IMR-90 (cell line): ENCODE measurements around the gene ZBTB44. TPM values are rescaled to one million over a fixed set of nuclear protein-coding genes. Genes with fewer than 3 reads are reported as not detected.

Experiments
- ATAC-seq: fragments of 200-7000 bp; cut with Tn5 transposase; 2 replicates; pipeline ENCODE4 v1.9.1; 2020; ENCODE audit warnings: low read depth, mild to moderate bottlenecking, moderate library complexity
- BruUV-seq: library from RNA; stranded (reverse); fragments of 400-500 nt; replicated peaks from 2 replicates; lab custom pipeline; 2021; lab: Mats Ljungman, UMichigan
- CTCF ChIA-PET: fragments of 300-600 bp; formaldehyde crosslinking; extraction: SDS; loops from one replicate; lab custom pipeline; 2021; ENCODE audit warnings: antibody characterized with exemption; lab: Yijun Ruan, JAX
- POLR2A ChIA-PET: fragments of 300-600 bp; sonication (Branson Sonifier 250); formaldehyde crosslinking; loops from one replicate; lab custom pipeline; 2022; ENCODE audit warnings: antibody characterized with exemption; ENCODE audit not compliant: unreplicated experiment; lab: Charles Lee
- DNase-seq: peaks from one replicate; pipeline ENCODE4 v3.0.0; 2013
- H2AFZ ChIP-seq: replicated peaks from 2 replicates; pipeline ENCODE3; 2013; ENCODE audit warnings: low read length, mild to moderate bottlenecking; ENCODE audit not compliant: poor library complexity
- H2AK5ac ChIP-seq: 2 replicates; pipeline ENCODE4 v1.6.1; 2013; ENCODE audit warnings: low read depth, low read length, inconsistent platforms
- H2AK9ac ChIP-seq: replicated peaks from 2 replicates; pipeline ENCODE3; 2013; ENCODE audit warnings: mild to moderate bottlenecking, low read depth, low read length, moderate library complexity; ENCODE audit not compliant: poor library complexity
- H2BK120ac ChIP-seq: 2 replicates; pipeline ENCODE4 v1.6.1; 2013; ENCODE audit warnings: low read depth, low read length, inconsistent platforms
- H2BK15ac ChIP-seq: 3 replicates; pipeline ENCODE4 v1.6.1; 2013; ENCODE audit warnings: low read depth, low read length, inconsistent platforms
- H2BK20ac ChIP-seq: 2 replicates; pipeline ENCODE4 v1.6.1; 2013; ENCODE audit warnings: low read depth, mild to moderate bottlenecking, inconsistent platforms, low read length, moderate library complexity
- H2BK5ac ChIP-seq: 2 replicates; pipeline ENCODE4 v1.6.1; 2013; ENCODE audit warnings: mild to moderate bottlenecking, low read depth, low read length, inconsistent platforms; ENCODE audit not compliant: poor library complexity, severe bottlenecking
- H3K14ac ChIP-seq: replicated peaks from 2 replicates; pipeline ENCODE4 v1.6.1; 2013; ENCODE audit warnings: low read depth, low read length, inconsistent platforms
- H3K18ac ChIP-seq: 2 replicates; pipeline ENCODE4 v1.6.1; 2013; ENCODE audit warnings: low read depth, low read length, control low read depth
- H3K23ac ChIP-seq: 2 replicates; pipeline ENCODE4 v1.6.1; 2013; ENCODE audit warnings: low read depth, low read length, inconsistent platforms
- H3K27ac ChIP-seq: 2 replicates; pipeline ENCODE4 v1.5.1; 2013; ENCODE audit warnings: mild to moderate bottlenecking, control low read depth, low read length; ENCODE audit not compliant: insufficient read depth
- H3K27me3 ChIP-seq: 2 replicates; pipeline ENCODE4 v1.6.1; 2013; ENCODE audit warnings: low read length; ENCODE audit not compliant: control insufficient read depth, insufficient read depth
- H3K36me3 ChIP-seq: 2 replicates; pipeline ENCODE4 v1.6.1; 2013; ENCODE audit warnings: low read length, mixed read lengths; ENCODE audit not compliant: control insufficient read depth, insufficient read depth
- H3K4ac ChIP-seq: 2 replicates; pipeline ENCODE4 v1.6.1; 2013; ENCODE audit warnings: low read depth, low read length, inconsistent platforms
- H3K4me1 ChIP-seq: 2 replicates; pipeline ENCODE4 v1.6.1; 2013; ENCODE audit warnings: low read length, mixed read lengths; ENCODE audit not compliant: control insufficient read depth, insufficient read depth
- H3K4me2 ChIP-seq: 2 replicates; pipeline ENCODE4 v1.6.1; 2013; ENCODE audit warnings: low read depth, mild to moderate bottlenecking, control low read depth, low read length, moderate library complexity
- H3K4me3 ChIP-seq: 2 replicates; pipeline ENCODE4 v1.5.1; 2013; ENCODE audit warnings: low read depth, mild to moderate bottlenecking, control low read depth, low read length, moderate library complexity; ENCODE audit not compliant: insufficient read depth
- H3K56ac ChIP-seq: 2 replicates; pipeline ENCODE4 v1.6.1; 2013; ENCODE audit warnings: low read length, inconsistent platforms; ENCODE audit not compliant: insufficient read depth; ENCODE audit errors: extremely low read depth
- H3K79me1 ChIP-seq, 2 experiments: 2 replicates each; pipeline ENCODE4 v1.6.1; 2013; ENCODE audit warnings: low read length in 2 of 2, inconsistent platforms in 1 of 2, low read depth in 1 of 2
- H3K9ac ChIP-seq: 2 replicates; pipeline ENCODE4 v1.6.1; 2013; ENCODE audit warnings: low read depth, low read length, control low read depth
- H3K9me1 ChIP-seq: 2 replicates; pipeline ENCODE4 v1.6.1; 2013; ENCODE audit warnings: low read length, inconsistent platforms; ENCODE audit not compliant: insufficient read depth
- H3K9me3 ChIP-seq: 2 replicates; pipeline ENCODE4 v1.6.1; 2013; ENCODE audit warnings: low read length; ENCODE audit not compliant: control insufficient read depth, insufficient read depth
- H4K20me1 ChIP-seq: 2 replicates; pipeline ENCODE4 v1.6.1; 2013; ENCODE audit warnings: low read length, inconsistent platforms; ENCODE audit not compliant: insufficient read depth
- H4K5ac ChIP-seq: 2 replicates; pipeline ENCODE4 v1.6.1; 2013; ENCODE audit warnings: mild to moderate bottlenecking, low read depth, low read length, control low read depth
- H4K8ac ChIP-seq, 2 experiments: 2 replicates each; pipeline ENCODE4 v1.6.1; 2013; ENCODE audit warnings: low read depth in 2 of 2, low read length in 2 of 2, control low read depth in 1 of 2, inconsistent platforms in 1 of 2
- H4K91ac ChIP-seq: 2 replicates; pipeline ENCODE4 v1.6.1; 2013; ENCODE audit warnings: low read depth, low read length, inconsistent platforms; ENCODE audit not compliant: insufficient read depth
- BHLHE40 ChIP-seq: fragments of 150-350 bp; IDR thresholded peaks from 2 replicates; pipeline ENCODE4 v1.6.1; 2016; ENCODE audit warnings: mild to moderate bottlenecking, low read depth, low read length
- CEBPB ChIP-seq: IDR thresholded peaks from 2 replicates; pipeline ENCODE4 v1.6.1; 2012; ENCODE audit warnings: low read depth, low read length, improper control_type of control experiment
- CHD1 ChIP-seq: IDR thresholded peaks from 2 replicates; pipeline ENCODE4 v1.6.1; 2012; ENCODE audit warnings: low read depth, low read length, improper control_type of control experiment
- FOS ChIP-seq: fragments of 150-350 bp; IDR thresholded peaks from 2 replicates; pipeline ENCODE4 v1.6.1; 2016; ENCODE audit warnings: low read depth, low read length
- MAFK ChIP-seq: IDR thresholded peaks from 2 replicates; pipeline ENCODE4 v1.6.1; 2012; ENCODE audit warnings: low read depth, low read length, improper control_type of control experiment
- MAZ ChIP-seq: IDR thresholded peaks from 2 replicates; pipeline ENCODE4 v1.6.1; 2012; ENCODE audit warnings: low read depth, mild to moderate bottlenecking, low read length, improper control_type of control experiment, moderate library complexity, borderline replicate concordance
- MXI1 ChIP-seq: IDR thresholded peaks from 2 replicates; pipeline ENCODE4 v1.6.1; 2012; ENCODE audit warnings: low read depth, mild to moderate bottlenecking, low read length, moderate library complexity, borderline replicate concordance
- NFE2L2 ChIP-seq: fragments of 150-350 bp; IDR thresholded peaks from 2 replicates; pipeline ENCODE4 v1.6.1; 2016; ENCODE audit warnings: low read depth, mild to moderate bottlenecking, low read length
- POLR2A ChIP-seq: IDR thresholded peaks from 2 replicates; pipeline ENCODE4 v1.6.1; 2012; ENCODE audit warnings: mild to moderate bottlenecking, low read depth, low read length
- RAD21 ChIP-seq: IDR thresholded peaks from 2 replicates; pipeline ENCODE4 v1.6.1; 2012; ENCODE audit warnings: low read length, improper control_type of control experiment
- RCOR1 ChIP-seq: IDR thresholded peaks from 2 replicates; pipeline ENCODE4 v1.6.1; 2012; ENCODE audit warnings: mild to moderate bottlenecking, low read length, improper control_type of control experiment; ENCODE audit not compliant: insufficient replicate concordance
- RFX5 ChIP-seq: IDR thresholded peaks from 2 replicates; pipeline ENCODE4 v1.8.0; 2012; ENCODE audit warnings: low read depth, mild to moderate bottlenecking, low read length, moderate library complexity
- SMC3 ChIP-seq: fragments of 150-350 bp; IDR thresholded peaks from 2 replicates; pipeline ENCODE4 v1.6.1; 2016; ENCODE audit warnings: low read depth, mild to moderate bottlenecking, antibody characterized with exemption, low read length, moderate library complexity
- dilution Hi-C: fragments of 300-500 bp; cut with HindIII; formaldehyde crosslinking; loops from one replicate; pipeline ENCODE4 v1.14.3; 2018; ENCODE audit warnings: low sequenced_read_pairs; ENCODE audit not compliant: unreplicated experiment
- in situ Hi-C: fragments of 300-500 bp; cut with MboI; formaldehyde crosslinking; loops from 3 replicates; pipeline ENCODE4 v1.14.3; 2019; ENCODE audit warnings: low sequenced_read_pairs, inconsistent platforms, mixed read lengths
- intact Hi-C: fragments of 100-400 bp; cut with micrococcal nuclease; formaldehyde crosslinking; loops from 2 replicates; pipeline ENCODE4 v1.10.0; 2022
- polyA plus RNA-seq, 3 experiments: library from polyadenylated mRNA; depleted of rRNA; stranded (reverse); fragments of >200 nt; gene quantifications; 2 replicates each; pipeline ENCODE4 v1.2.3, GENCODE V29; 2012; ENCODE audit warnings: low replicate concordance in 1 of 3
- total RNA-seq: library from RNA; depleted of rRNA; stranded (reverse); fragments of >200 nt; gene quantifications from 2 replicates; pipeline ENCODE4 v1.2.3, GENCODE V29; 2012
- TF ChIP-seq, protein P1 (sequence below): conservative IDR thresholded peaks from 2 replicates; pipeline ENCODE4 v1.5.1; 2012; ENCODE audit warnings: mild to moderate bottlenecking, low read depth, low read length, improper control_type of control experiment
- TF ChIP-seq, protein P2 (sequence below): fragments of 150-350 bp; IDR thresholded peaks from 2 replicates; pipeline ENCODE4 v1.6.1; 2017; ENCODE audit warnings: mild to moderate bottlenecking, antibody characterized with exemption, low read length, low read depth
- TF ChIP-seq, protein P3 (sequence below): fragments of 150-350 bp; IDR thresholded peaks from 2 replicates; pipeline ENCODE4 v1.6.1; 2016; ENCODE audit warnings: low read depth, mild to moderate bottlenecking, low read length, moderate library complexity, borderline replicate concordance

The ZBTB44 gene
- total and polyA plus RNA-seq, 2 of the 4 experiments (the other 2 are of a cell fraction) = 6.9 to 23.3 TPM

DNA sequence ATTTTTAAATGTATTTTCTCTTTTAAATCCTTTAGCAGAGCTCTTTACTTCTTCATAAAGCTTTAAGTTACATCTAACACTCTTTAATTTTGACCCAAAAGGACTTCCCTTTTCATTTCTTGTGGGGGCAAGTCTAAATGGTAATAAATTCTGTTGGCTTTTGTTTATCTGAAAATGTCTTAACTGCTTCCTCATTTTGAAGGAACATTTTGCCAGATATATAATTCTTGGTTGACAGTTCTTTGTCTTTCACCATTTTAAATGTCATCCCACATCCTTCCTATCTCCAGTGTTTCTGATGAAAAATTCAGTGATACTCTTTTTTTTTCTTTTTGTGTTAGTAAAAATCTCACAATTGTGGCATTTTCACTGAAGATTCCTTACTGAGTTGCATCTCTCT lies 44.7 kb upstream of the ZBTB44 start:
- Histone ChIP-seq H3K4ac (no peak overlapping the region), H3K4me2 (no peak overlapping the region), H3K27ac (no peak overlapping the region), H3K56ac (no peak overlapping the region), H2BK120ac (no peak overlapping the region), H3K79me1 (no peaks in the 10 kb centered on the region), H2AK9ac (no peak overlapping the region), H4K5ac (no peak overlapping the region), H3K27me3 (peaks cover 10% of the 10 kb centered on the region; the same call in 1 of the 2 replicates), H3K14ac (no peak overlapping the region), H3K23ac (no peak overlapping the region), H4K8ac (no peak overlapping the region), H4K20me1 (no peaks in the 10 kb centered on the region), H2BK15ac (no peak overlapping the region), H3K4me1 (no peaks in the 10 kb centered on the region), H4K91ac (no peak overlapping the region), H3K36me3 (no peaks in the 10 kb centered on the region), H3K9ac (no peak overlapping the region), H2AFZ (no peak overlapping the region), H3K9me1 (no peaks in the 10 kb centered on the region), H2BK5ac (no peak overlapping the region), H2AK5ac (no peak overlapping the region), H2BK20ac (no peak overlapping the region), H3K4me3 (no peak overlapping the region), H3K18ac (no peak overlapping the region), H3K9me3 (no peaks in the 10 kb centered on the region)
- POLR2A ChIA-PET = no interaction called here
- no peak for DNase-seq
- in situ Hi-C loops (no loop called here), dilution Hi-C loops (no loop called here), intact Hi-C loops (no loop called here)
- ATAC-seq = no peak
- TF ChIP-seq BHLHE40 (no peak), CHD1 (no peak), MAFK (no peak), RFX5 (no peak), RAD21 (no peak), MXI1 (no peak), MAZ (no peak), SMC3 (no peak), FOS (no peak), CEBPB (no peak), POLR2A (no peak), RCOR1 (no peak), NFE2L2 (no peak)
- TF ChIP-seq, protein P1, sequence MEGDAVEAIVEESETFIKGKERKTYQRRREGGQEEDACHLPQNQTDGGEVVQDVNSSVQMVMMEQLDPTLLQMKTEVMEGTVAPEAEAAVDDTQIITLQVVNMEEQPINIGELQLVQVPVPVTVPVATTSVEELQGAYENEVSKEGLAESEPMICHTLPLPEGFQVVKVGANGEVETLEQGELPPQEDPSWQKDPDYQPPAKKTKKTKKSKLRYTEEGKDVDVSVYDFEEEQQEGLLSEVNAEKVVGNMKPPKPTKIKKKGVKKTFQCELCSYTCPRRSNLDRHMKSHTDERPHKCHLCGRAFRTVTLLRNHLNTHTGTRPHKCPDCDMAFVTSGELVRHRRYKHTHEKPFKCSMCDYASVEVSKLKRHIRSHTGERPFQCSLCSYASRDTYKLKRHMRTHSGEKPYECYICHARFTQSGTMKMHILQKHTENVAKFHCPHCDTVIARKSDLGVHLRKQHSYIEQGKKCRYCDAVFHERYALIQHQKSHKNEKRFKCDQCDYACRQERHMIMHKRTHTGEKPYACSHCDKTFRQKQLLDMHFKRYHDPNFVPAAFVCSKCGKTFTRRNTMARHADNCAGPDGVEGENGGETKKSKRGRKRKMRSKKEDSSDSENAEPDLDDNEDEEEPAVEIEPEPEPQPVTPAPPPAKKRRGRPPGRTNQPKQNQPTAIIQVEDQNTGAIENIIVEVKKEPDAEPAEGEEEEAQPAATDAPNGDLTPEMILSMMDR = no peak
- TF ChIP-seq, protein P2, sequence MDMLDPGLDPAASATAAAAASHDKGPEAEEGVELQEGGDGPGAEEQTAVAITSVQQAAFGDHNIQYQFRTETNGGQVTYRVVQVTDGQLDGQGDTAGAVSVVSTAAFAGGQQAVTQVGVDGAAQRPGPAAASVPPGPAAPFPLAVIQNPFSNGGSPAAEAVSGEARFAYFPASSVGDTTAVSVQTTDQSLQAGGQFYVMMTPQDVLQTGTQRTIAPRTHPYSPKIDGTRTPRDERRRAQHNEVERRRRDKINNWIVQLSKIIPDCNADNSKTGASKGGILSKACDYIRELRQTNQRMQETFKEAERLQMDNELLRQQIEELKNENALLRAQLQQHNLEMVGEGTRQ = no peak
- TF ChIP-seq, protein P3, sequence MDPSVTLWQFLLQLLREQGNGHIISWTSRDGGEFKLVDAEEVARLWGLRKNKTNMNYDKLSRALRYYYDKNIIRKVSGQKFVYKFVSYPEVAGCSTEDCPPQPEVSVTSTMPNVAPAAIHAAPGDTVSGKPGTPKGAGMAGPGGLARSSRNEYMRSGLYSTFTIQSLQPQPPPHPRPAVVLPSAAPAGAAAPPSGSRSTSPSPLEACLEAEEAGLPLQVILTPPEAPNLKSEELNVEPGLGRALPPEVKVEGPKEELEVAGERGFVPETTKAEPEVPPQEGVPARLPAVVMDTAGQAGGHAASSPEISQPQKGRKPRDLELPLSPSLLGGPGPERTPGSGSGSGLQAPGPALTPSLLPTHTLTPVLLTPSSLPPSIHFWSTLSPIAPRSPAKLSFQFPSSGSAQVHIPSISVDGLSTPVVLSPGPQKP = no peak
- BruUV-seq = no TSS peak
- CTCF ChIA-PET = no interaction called here
